ENCODE measurements around the gene TSPO2. TPM values are rescaled to one million over a fixed set of nuclear protein-coding genes. Genes with fewer than 3 reads are reported as not detected.

TSPO2 gene
- total RNA-seq, result not detected in 3 replicates

DNA sequence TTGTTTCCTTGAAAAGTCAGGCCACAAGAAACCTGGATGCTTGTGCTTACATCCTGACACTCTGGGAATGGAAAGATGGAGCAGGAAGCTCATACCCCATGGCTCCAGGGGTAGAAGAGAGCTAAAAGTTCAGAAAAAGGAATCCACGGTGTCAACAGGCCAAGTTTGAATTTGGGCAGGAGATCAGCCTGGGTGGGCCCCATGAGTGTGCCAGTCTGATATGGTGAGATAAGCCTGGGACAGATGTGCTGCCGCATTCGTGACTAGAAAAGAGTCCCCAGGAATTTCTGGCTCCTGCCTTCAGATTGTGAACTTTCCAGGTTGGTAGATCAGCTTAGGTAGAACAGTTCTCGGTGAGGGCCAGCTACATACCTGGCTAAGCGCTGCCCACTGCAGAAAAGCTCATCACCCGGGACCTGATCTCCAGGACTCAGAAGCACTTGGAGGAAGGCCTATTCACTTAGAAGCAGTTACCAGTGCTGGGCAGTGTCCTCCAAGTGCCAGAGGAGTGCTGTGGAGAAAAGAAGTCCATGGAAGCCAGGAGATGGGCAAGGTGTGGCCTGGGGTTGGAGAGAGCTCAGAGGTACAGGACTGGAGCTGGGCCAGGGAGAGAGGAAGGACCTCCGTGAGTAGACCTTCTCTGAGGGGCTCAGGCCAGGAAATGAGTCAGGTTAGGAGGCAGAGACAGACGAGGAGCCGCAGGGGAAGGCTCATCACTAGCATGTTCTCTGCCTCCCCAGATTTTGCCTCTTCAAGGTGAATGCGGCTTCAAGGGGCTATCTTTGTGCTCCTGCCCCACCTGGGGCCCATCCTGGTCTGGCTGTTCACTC, at the start of gene TSPO2:
TSPO2 (plus strand) TSS at position 242 of the 830 bp plus-strand sequence; CDS start at position 761, 519 bp downstream.
- no peak for DNase-seq (ENCODE audit: low spot score in 2 of 2, unreplicated experiment in 2 of 2)
- Mint-ChIP-seq H3K9me3 (no peaks in the 10 kb centered on the region), H3K27me3 (ENCODE audit: low read depth) (no peaks in the 10 kb centered on the region), H3K27ac (no peak within 1 kb of the TSS), H3K36me3 (no peaks in the 10 kb centered on the region), H3K4me1 (no peaks in the 10 kb centered on the region), H3K4me3 (no peak within 1 kb of the TSS)
- no peak for TF ChIP-seq CTCF (IDR thresholded peaks at IDR 0.05; ENCODE audit: unreplicated experiment)

DNA sequence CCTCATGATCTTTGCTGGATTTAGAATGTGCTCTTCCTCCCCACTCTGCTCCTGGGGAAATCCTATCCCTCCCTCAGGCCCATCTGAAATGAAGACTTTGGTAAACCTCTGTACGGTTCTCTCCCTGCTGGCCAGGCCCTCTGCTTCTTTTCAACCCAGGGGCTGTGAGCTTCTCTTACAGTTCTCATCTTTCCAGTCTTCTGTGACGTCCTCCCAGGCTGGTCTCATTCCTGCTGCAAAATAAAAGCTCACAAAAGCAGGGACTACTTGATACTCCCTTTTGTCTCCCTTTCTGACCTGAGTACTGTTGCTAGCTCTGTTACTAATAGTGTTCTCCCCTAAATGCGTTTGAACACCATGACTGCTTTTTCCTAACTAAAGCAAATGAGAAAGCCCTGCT, 49.5 kb upstream of the TSPO2 start:
- DNase-seq (ENCODE audit: low spot score in 2 of 2, unreplicated experiment in 2 of 2), result no peak

GRCh38 chr6:40996591-40997233, 45.6 kb upstream of the TSPO2 start:
- no peak for TF ChIP-seq CTCF (IDR thresholded peaks at IDR 0.05; ENCODE audit: unreplicated experiment)
- DNase-seq (ENCODE audit: low spot score in 2 of 2, unreplicated experiment in 2 of 2), result no peak

More for the DNA sequence above, 49.5 kb upstream of the TSPO2 start:
- Mint-ChIP-seq H3K4me3 (no peak overlapping the region), H3K36me3 (no peaks in the 10 kb centered on the region), H3K27ac (no peak overlapping the region), H3K4me1 (peaks cover 17% of the 10 kb centered on the region), H3K27me3 (ENCODE audit: low read depth) (peaks cover 9% of the 10 kb centered on the region), H3K9me3 (peaks cover 3% of the 10 kb centered on the region)
- TF ChIP-seq CTCF (IDR thresholded peaks at IDR 0.05; ENCODE audit: unreplicated experiment), result no peak

GRCh38 chr6:40997234-40997957, 44.9 kb upstream of the TSPO2 start:
- DNase-seq (ENCODE audit: low spot score in 2 of 2, unreplicated experiment in 2 of 2), result no peak
- TF ChIP-seq CTCF (IDR thresholded peaks at IDR 0.05; ENCODE audit: unreplicated experiment), result no peak
- Mint-ChIP-seq H3K27me3 (ENCODE audit: low read depth) (no peaks in the 10 kb centered on the region), H3K36me3 (no peaks in the 10 kb centered on the region), H3K9me3 (no peaks in the 10 kb centered on the region), H3K27ac (peak overlapping the region; percentile 89), H3K4me1 (peaks cover 24% of the 10 kb centered on the region), H3K4me3 (no peak overlapping the region)

More at GRCh38 chr6:40996591-40997233, 45.6 kb upstream of the TSPO2 start:
- Mint-ChIP-seq H3K4me1 (peaks cover 24% of the 10 kb centered on the region), H3K27me3 (ENCODE audit: low read depth) (peaks cover 4% of the 10 kb centered on the region), H3K9me3 (no peaks in the 10 kb centered on the region), H3K36me3 (no peaks in the 10 kb centered on the region), H3K4me3 (no peak overlapping the region), H3K27ac (peak overlapping the region; percentile 89)

GRCh38 chr6:40998661-40999060, 43.6 kb upstream of the TSPO2 start:
- Mint-ChIP-seq H3K27me3 (ENCODE audit: low read depth) (peaks cover 6% of the 10 kb centered on the region), H3K4me1 (peaks cover 24% of the 10 kb centered on the region), H3K9me3 (no peaks in the 10 kb centered on the region), H3K27ac (no peak overlapping the region), H3K4me3 (no peak overlapping the region), H3K36me3 (no peaks in the 10 kb centered on the region)
- no peak for DNase-seq (ENCODE audit: low spot score in 2 of 2, unreplicated experiment in 2 of 2)
- no peak for TF ChIP-seq CTCF (IDR thresholded peaks at IDR 0.05; ENCODE audit: unreplicated experiment)
